D341Med (cell line): ENCODE measurements around the gene GALR2.
"Not testable (repeated sequence)": the region's sequence is repeated elsewhere in the genome, so short reads cannot be mapped to it uniquely, and the experiment has no call there.

Source experiments
- DNase-seq: peaks from one replicate; pipeline ENCODE4 v3.0.0; 2012; ENCODE audit warnings: low spot score

The GALR2 gene

DNA sequence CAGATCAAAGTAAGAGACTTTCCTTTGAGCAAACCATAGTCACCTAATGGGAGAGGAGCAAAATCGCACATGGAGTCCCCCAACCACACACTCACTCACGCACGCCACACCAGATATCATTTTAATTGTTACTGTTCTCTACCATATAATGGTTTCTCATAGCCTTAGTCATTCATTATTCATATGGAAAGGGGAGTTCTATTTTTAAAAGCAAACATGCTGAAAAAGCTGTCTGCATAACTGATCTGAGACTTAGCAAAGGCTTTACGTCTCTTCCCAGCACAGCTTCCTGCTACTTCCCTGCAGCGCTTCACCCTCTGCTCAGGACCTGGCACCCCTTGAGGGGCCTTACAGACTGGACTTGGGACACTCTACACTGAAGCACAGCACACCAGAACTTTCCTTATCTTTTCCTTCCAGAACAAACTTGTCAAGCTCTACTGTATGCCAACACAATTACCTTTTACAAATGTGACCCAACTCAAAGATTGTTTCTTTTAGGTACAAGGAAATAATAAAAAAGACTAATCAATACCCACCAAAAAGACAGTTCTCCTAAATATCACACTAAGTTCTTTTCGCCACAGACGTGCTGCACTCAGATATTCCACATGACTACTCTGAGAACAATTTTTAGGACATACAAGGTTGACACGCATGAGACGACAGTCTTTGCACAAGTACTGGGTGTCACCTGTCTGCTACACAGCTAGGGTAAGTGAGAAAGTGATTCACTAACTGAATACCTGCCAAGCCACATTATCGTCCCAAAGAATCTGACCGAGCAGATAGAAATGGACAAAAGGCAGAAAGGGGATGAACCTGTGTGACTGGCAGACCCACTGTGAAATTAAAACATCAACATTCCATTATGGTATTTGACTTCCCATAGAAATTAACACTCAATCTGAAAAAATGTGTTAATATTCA, 23.8 kb upstream of the GALR2 start:
- no peak for DNase-seq

GRCh38 chr17:76051561-76051960, 23.0 kb upstream of the GALR2 start:
- DNase-seq: no peak

- DNase-seq: no peak
Measured at GRCh38 chr17:76053246-76054111, 21.1 kb upstream of the GALR2 start.

- DNase-seq: no peak
Measured at GRCh38 chr17:76054112-76054476, 20.5 kb upstream of the GALR2 start.

GRCh38 chr17:76056882-76057281, 17.7 kb upstream of the GALR2 start:
- no peak for DNase-seq

- DNase-seq: not testable (repeated sequence)
Measured at GRCh38 chr17:76058264-76058663, 16.3 kb upstream of the GALR2 start.

- no peak for DNase-seq
Measured at GRCh38 chr17:76063875-76064546, 10.6 kb upstream of the GALR2 start.

DNA sequence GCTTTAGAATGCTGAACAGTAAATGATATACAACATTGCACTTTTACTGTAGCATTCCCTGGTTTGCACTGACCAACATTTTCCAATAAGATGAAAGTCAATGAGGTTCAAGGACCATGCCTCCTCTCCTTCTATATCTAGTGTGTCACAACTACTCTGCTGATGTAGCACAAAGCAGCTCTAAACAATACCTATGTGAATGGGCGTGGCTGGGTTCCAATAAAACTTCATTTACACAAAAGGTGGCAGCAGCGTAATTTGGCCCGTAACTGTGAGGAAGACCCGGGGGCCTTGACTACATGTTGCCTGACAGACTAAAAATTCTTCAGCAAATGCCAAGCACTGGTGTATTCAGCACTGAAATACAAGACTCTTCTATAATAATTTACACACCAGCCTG, 8.8 kb upstream of the GALR2 start:
- DNase-seq: no peak

DNA sequence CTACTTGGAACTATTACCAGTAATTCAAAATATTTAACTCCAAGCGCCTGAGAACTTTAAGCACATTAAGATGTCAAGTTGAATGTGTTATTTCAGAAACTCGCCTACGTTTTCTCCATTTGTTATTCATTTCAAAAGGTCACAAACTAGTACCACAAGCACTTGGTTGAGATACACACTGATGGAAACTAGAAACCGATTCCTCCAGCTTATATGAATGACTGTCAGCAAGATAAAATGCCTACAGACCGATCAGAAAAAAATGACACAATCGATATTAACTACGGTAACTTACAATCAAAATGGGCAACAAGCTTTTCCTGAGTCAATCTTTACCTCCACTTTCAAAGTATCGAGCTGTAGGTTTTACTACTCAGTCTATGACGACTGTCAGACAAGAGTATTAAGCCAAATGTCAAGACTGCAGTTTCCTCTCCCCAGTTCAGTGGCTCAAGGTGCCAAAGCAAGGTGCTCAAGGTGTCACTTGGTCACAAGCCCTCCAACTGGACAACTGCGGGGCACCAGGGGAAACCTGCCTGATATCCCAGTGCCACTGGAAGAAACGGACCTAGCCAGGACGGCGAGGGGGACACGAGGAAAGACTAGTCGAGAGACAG, 2.9 kb upstream of the GALR2 start:
- DNase-seq: peak; percentile 69

GRCh38 chr17:76072148-76072858, 2.3 kb upstream of the GALR2 start, which contains the start of gene SRP68:
TSS of gene SRP68 (minus strand) at chr17:76072517. CDS start at chr17:76072491, 26 bp downstream.
- DNase-seq: peak; percentile 100

GRCh38 chr17:76075364-76076145, 974 bp downstream of the GALR2 start:
- DNase-seq: peak; percentile 82

DNA sequence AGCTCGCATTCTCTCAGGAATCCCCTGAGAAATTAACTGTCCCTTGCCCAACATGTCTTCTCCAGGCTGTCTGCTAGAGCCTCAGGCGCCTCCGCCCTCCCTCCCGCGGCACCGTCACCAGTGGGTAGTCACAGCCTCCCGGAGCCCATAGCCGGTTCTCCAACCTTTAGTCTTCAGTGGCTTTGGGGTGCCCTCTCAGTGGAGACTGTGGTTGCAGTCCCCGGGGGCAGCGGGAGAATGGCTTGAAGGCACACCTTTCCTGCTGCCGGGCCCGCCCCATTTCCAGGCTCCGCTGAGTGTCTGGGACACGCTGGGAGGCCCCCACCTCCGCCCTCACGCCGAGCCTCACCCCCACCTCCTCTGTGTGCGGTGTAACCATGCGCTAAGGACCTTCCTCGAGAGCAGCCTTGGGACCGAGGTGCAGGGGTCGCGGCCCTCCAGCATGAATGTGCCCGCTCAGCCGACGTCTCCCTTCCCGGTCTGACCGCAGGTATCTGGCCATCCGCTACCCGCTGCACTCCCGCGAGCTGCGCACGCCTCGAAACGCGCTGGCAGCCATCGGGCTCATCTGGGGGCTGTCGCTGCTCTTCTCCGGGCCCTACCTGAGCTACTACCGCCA, 1.7 kb downstream of the GALR2 start:
- DNase-seq: no peak

GRCh38 chr17:76076765-76077583, 2.4 kb downstream of the GALR2 start:
- peak; percentile 62 for DNase-seq

DNA sequence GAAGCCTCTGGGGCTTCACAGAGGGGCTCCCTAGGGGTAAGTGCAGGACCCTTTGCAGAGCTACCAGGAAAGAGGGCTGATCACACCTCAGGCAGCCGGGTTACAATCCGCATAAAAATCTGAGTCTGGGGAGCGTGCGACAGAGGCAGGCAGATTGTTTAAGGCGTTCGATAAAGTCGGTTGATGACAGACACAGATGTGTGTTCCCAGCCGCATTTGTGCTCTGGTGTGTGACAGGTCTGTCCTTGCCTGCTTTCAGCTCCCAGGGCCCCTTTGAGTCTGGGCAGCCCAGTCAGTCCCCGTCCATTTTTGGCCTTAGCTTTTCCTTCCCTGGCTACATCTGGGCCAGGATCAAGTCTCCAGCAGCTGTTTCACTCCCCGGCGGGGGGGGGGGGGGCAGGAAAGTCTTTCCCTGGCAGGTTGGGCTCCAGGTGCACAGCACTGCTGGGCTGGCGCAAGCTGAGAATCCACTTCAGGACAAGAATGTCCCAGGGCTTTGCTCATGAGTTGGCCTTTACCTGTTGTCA, 3.1 kb downstream of the GALR2 start:
- DNase-seq: peak; percentile 59

DNA sequence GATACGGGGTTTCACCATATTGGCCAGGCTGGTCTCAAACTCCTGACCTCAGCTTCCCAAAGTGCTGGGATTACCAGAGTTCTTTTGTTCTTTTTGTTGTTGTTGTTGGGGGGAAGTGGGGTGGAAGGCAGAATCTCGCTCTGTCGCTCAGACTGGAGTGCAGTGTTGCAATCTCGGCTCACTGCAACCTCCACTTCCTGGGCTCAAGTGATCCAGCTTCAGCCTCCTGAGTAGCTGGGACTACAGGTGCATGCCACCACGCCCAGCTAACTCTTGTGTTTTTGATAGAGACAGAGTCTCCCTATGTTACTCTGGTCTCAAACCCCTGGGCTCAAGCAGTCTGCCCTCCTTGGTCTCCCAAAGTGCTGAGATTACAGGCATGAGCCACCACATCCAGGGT, 3.8 kb downstream of the GALR2 start:
- DNase-seq: not testable (repeated sequence)

GRCh38 chr17:76078860-76079534, 4.4 kb downstream of the GALR2 start, which contains the start of gene ZACN:
TSS of gene ZACN (plus strand) at chr17:76079182. CDS start at chr17:76079265, 83 bp downstream.
- DNase-seq: peak; percentile 53

- peak; percentile 48 for DNase-seq
Measured at GRCh38 chr17:76079535-76079955, 5.0 kb downstream of the GALR2 start.
